ENCODE data around the gene PSTPIP1.

GRCh38 chr15:77009176-77009575 is 14.2 kb downstream of the PSTPIP1 start:
- TF ChIP-seq CTCF (IDR thresholded peaks at IDR 0.05) (no peak), POLR2A (IDR thresholded peaks at IDR 0.05) (no peak), POLR2AphosphoS5 (IDR thresholded peaks at IDR 0.05; ENCODE audit: insufficient read depth in 1 of 2, low read depth in 1 of 2) (no peak)

Data from vagina (tissue), 2 donors.